GM12865 (cell line): ENCODE results near the gene DNM2.

Experiments
- DNase-seq: peaks from one replicate; pipeline ENCODE4 v3.0.0; 2010; ENCODE audit warnings: low read depth
- H3K4me3 ChIP-seq: 2 replicates; pipeline ENCODE4 v1.5.1; 2011; ENCODE audit warnings: mild to moderate bottlenecking, low read depth, low read length, control low read depth
- CTCF ChIP-seq: IDR thresholded peaks from 2 replicates; pipeline ENCODE4 v1.5.1; 2011; ENCODE audit warnings: low read length, control low read depth, low read depth, inconsistent platforms; ENCODE audit not compliant: insufficient read depth; ENCODE audit errors: missing control alignments

DNM2 gene

GRCh38 chr19:10747271-10747670 is 29.4 kb downstream of the DNM2 start:
- H3K4me3 ChIP-seq, result no peak overlapping the region
- TF ChIP-seq CTCF, result no peak
- no peak for DNase-seq

GRCh38 chr19:10747674-10748073 is 29.8 kb downstream of the DNM2 start:
- DNase-seq, result no peak
- no peak for TF ChIP-seq CTCF
- no peak overlapping the region for H3K4me3 ChIP-seq

- TF ChIP-seq CTCF, result no peak
- H3K4me3 ChIP-seq, result no peak overlapping the region
- DNase-seq, result no peak
Observed at GRCh38 chr19:10748195-10748926, 30.5 kb downstream of the DNM2 start.

- no peak for TF ChIP-seq CTCF
- no peak overlapping the region for H3K4me3 ChIP-seq
- no peak for DNase-seq
Observed at GRCh38 chr19:10748927-10749434, 31.1 kb downstream of the DNM2 start.

- TF ChIP-seq CTCF, result no peak
- no peak for DNase-seq
- no peak overlapping the region for H3K4me3 ChIP-seq
Observed at GRCh38 chr19:10749435-10750384, 31.8 kb downstream of the DNM2 start.

GRCh38 chr19:10751109-10751953 is 33.5 kb downstream of the DNM2 start:
- TF ChIP-seq CTCF, result no peak
- H3K4me3 ChIP-seq, result no peak overlapping the region
- DNase-seq, result no peak
